ENCODE results near the gene PSTPIP1.

Gene PSTPIP1

DNA sequence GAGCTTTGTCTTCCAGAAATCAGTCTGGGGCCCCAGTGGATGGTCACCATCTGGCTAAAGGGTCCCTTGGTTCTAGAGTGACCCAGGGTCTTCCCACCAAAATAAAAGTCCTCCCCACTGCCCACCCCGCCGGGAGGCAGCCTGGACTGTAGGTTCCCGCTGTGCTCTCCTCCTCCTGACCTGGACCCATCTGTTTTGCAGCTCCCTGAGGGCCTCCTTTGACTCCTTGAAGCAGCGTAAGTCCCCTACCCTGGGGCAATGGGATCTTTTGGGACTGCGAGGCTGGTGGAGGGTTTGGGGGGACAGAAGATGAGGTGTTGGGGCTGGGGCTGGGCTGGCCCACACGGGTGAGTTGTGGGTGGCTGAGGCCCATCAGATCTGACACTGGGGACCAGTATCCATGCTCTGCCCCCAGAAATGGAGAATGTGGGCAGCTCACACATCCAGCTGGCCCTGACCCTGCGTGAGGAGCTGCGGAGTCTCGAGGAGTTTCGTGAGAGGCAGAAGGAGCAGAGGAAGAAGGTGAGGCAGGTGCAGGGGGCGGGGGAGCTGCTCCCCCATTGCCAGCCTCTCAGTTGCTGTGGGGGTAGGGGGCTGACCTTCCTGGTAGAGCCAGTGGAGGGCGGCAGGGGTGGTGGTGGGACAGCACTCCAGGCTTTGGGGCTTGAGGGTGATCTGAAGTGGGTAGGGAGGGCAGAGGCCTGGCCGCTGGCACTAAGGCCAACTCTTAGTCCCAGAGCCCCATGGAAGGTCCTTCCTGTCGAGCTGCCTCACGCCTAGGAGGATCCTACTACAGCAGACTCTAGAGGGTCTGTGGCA, 30.4 kb downstream of the PSTPIP1 start:
- no peak for DNase-seq (ENCODE audit: low spot score)
- TF ChIP-seq, protein P1, sequence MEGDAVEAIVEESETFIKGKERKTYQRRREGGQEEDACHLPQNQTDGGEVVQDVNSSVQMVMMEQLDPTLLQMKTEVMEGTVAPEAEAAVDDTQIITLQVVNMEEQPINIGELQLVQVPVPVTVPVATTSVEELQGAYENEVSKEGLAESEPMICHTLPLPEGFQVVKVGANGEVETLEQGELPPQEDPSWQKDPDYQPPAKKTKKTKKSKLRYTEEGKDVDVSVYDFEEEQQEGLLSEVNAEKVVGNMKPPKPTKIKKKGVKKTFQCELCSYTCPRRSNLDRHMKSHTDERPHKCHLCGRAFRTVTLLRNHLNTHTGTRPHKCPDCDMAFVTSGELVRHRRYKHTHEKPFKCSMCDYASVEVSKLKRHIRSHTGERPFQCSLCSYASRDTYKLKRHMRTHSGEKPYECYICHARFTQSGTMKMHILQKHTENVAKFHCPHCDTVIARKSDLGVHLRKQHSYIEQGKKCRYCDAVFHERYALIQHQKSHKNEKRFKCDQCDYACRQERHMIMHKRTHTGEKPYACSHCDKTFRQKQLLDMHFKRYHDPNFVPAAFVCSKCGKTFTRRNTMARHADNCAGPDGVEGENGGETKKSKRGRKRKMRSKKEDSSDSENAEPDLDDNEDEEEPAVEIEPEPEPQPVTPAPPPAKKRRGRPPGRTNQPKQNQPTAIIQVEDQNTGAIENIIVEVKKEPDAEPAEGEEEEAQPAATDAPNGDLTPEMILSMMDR (IDR thresholded peaks at IDR 0.05; ENCODE audit: extremely low read depth, missing control alignments) = no peak

DNA sequence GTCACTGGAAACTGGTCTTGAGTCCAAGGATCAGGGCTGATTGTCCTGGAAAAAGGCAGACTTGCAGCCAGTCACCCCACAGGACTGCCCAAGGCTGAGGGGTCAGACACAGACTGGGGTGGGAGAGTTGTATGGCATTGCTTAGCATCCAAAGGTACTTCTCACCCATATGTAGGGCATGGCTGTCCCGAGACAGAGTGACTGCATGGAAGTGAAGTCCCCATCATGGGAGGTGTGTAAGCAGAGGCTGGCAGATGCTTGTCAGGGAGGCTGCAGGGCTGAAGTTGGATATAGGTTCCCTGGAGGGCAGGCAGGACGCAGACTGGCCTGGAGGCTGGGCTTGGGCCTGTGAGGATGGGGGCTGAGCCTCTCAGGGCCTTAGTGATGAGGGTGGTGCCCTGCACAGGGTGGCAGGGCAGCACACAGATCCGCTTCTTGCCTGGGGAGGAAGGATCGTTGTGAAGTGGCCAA, 31.1 kb downstream of the PSTPIP1 start:
- TF ChIP-seq, protein P1 (IDR thresholded peaks at IDR 0.05; ENCODE audit: extremely low read depth, missing control alignments) = no peak

DNA sequence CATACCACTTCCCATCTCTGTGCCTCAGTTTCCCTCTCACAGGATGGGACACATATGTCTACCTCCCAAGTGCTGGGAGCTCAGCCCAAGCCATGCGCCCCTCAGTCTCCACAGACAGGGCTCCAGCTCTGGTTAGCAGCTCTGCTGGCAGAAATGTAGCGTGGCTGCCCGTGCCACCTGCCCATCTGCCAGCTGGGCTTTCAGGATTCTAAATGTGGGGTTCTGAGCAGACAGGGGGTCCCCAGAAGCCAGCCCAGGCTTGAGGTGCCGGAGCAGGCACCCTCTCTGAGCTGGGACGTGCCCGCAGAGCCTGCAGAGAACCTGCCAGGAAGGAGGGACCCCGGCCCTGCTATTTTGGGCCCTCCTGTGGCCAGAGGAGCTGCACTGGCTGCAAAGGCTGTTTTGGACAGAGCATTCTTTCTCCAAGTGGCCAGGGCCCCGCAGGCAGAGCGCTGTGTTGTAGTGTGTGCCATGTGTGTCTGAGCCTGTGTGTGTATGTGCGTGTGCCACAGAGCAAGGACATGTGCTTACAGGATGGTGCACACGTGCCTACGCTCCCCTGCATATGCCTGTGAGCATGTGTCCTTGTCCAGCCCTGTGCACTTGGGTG, 31.7 kb downstream of the PSTPIP1 start:
- DNase-seq (ENCODE audit: low spot score) = no peak
- TF ChIP-seq, protein P1 (IDR thresholded peaks at IDR 0.05; ENCODE audit: extremely low read depth, missing control alignments) = no peak

More for the DNA sequence above, 31.1 kb downstream of the PSTPIP1 start:
- DNase-seq (ENCODE audit: low spot score) = no peak

DNA sequence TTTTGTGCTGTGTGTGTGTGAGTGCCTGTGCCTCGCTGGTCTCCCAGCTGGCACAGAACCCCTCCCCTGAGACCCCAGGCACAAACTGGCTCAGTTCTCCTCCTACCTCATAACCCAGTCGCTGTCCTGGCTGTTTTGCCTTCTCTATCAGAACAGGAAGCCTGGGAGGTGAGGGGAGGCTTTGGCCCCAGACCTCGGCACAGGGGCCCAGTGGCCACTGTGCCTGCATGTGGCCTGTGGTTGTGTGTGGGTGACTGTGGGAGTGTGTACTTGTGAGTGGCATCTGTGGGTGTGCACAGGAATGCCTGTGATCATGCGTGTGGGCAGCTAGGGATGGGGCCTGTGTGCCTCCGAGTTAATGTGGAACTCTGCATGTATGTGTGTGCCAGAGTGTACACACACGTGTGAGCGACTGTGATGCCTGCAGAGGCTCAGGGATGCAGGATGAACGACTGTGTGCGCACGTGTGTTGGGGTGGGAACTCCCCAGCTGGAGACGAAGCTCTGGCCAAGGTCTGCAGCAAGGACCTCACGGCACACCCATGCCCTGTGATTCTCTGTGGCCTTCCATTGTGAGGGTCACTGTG, 32.3 kb downstream of the PSTPIP1 start:
- TF ChIP-seq, protein P1 (IDR thresholded peaks at IDR 0.05; ENCODE audit: extremely low read depth, missing control alignments) = no peak
- DNase-seq (ENCODE audit: low spot score) = no peak

DNA sequence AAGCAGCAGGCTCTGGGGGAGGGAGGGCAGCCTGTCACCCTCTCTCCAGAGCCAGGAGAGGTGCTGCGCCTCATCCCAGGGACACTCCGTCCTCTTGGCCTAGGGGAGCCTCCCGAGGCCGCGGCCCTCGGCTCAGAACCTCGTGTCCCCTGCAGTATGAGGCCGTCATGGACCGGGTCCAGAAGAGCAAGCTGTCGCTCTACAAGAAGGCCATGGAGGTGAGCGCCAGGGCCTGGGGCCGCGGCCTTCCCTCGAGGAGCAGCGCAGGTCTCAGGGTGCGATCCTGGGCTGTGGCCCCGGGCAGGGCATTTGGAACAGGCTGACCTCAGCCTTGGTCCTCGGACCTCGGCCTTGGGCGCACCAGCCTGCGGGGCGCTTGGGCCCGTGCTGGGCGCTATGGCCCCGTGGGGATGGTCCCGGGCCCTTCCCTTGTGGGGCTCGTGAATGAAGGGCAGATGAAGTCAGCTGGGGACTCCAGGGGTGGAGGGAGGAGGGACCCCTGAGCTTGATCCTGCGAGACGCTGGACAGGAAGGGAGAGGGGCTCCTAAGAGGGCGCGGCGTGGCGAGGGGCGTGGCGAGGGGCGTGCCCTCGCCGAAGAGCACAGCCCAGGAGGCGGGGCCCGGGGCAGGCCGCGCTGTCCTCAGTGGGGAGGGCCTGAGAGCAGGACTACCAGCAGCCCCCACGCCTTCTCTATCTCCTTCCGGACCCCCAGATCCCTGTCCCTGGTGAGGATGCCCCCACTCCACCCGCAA, 32.9 kb downstream of the PSTPIP1 start:
- DNase-seq (ENCODE audit: low spot score) = no peak
- TF ChIP-seq, protein P1 (IDR thresholded peaks at IDR 0.05; ENCODE audit: extremely low read depth, missing control alignments) = no peak

DNA sequence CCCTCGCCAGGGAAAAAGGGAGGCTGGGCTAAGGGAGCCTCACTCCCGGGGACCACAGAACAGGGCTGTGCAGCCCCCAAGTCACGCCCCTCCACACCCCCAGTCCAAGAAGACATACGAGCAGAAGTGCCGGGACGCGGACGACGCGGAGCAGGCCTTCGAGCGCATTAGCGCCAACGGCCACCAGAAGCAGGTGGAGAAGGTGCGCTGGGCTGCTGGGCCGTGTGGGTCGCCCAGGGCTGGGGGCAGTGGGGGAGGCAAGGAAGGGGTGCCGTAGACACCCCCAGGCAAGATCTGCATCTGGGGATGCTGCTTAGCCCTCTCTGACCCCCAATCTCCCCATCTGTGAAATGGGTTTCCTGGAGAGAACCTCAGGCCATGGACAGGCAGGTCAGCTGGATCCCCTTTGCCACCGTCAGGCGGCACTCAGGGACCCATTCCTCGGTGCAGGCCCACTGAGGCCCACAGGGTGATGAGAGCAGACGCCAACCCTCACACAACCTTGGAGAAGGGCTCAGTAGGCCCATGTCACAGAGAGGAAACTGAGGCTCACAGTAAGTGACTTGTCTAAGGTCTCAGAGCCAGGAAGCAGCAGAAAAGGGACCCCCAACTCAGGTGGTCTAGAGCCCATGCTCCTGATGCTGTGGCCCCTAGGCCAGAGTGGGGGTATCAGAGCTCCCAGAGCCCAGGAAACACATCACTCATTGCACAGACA, 33.7 kb downstream of the PSTPIP1 start:
- TF ChIP-seq, protein P1 (IDR thresholded peaks at IDR 0.05; ENCODE audit: extremely low read depth, missing control alignments) = no peak
- no peak for DNase-seq (ENCODE audit: low spot score)
